Measurements from ENCODE around the gene FBLN2. TPM values are rescaled to one million over a fixed set of nuclear protein-coding genes. Genes with fewer than 3 reads are reported as not detected.

The FBLN2 gene
- total RNA-seq, 1 experiment from 2014 or later: 0.11 TPM

DNA sequence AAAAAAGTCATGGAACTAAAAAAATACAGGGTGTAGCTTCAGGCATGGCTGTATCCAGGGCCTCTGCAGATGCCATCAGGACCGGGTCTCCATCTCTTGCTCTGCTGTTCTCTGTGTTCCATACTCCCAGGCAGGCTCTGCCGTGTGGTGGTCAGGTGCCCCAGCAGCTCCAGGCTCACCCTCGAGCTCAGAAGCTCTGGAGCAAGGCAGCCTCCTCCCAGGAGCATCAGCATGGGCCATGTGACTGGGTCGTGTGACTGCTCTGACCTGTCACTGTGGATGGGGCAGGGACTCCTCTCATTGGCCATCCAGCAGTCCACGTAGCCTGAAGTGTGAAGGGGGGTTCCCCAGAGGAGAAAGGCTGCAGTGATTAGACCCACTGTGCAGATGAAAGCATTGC is 8.5 kb downstream of the FBLN2 start:
- ChIA-PET POLR2A (ENCODE audit: unreplicated experiment) (no interaction called here), CTCF (no interaction called here)
- no TSS peak for BruUV-seq (replicated peaks)
- Histone ChIP-seq H3K27me3 (ENCODE audit: low read length) (no peaks in the 10 kb centered on the region), H2AFZ (ENCODE audit: low read length) (no peak overlapping the region), H3K4me3 (ENCODE audit: low read length) (no peak overlapping the region), H3K4me1 (ENCODE audit: insufficient read depth, low read length) (no peaks in the 10 kb centered on the region), H3K79me2 (ENCODE audit: low read length) (no peaks in the 10 kb centered on the region), H3K36me3 (ENCODE audit: low read depth, low read length) (no peaks in the 10 kb centered on the region), H3K9ac (ENCODE audit: low read length) (no peak overlapping the region), H3K4me2 (ENCODE audit: low read length) (no peak overlapping the region), H3K9me2 (replicated peaks; ENCODE audit: low read length) (no peaks in the 10 kb centered on the region), H3F3A (ENCODE audit: low read length, unreplicated experiment) (no peaks in the 10 kb centered on the region), H3K27ac (ENCODE audit: low read length) (no peak overlapping the region), H3K9me3 (ENCODE audit: low read length) (no peaks in the 10 kb centered on the region), H4K20me1 (ENCODE audit: low read length) (no peaks in the 10 kb centered on the region)
- ATAC-seq (no peak), DNase-seq (no peak)
- intact Hi-C loops (cut with micrococcal nuclease): no loop called here
- TF ChIP-seq EZH2phosphoT487 (IDR thresholded peaks at IDR 0.05; ENCODE audit: borderline replicate concordance, low read length) (no peak), EZH2 (IDR thresholded peaks at IDR 0.05; ENCODE audit: low read length, unreplicated experiment) (no peak)
- TF ChIP-seq, protein P1, sequence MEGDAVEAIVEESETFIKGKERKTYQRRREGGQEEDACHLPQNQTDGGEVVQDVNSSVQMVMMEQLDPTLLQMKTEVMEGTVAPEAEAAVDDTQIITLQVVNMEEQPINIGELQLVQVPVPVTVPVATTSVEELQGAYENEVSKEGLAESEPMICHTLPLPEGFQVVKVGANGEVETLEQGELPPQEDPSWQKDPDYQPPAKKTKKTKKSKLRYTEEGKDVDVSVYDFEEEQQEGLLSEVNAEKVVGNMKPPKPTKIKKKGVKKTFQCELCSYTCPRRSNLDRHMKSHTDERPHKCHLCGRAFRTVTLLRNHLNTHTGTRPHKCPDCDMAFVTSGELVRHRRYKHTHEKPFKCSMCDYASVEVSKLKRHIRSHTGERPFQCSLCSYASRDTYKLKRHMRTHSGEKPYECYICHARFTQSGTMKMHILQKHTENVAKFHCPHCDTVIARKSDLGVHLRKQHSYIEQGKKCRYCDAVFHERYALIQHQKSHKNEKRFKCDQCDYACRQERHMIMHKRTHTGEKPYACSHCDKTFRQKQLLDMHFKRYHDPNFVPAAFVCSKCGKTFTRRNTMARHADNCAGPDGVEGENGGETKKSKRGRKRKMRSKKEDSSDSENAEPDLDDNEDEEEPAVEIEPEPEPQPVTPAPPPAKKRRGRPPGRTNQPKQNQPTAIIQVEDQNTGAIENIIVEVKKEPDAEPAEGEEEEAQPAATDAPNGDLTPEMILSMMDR (conservative IDR thresholded peaks at IDR 0.05; ENCODE audit: low read depth, low read length): no peak

DNA sequence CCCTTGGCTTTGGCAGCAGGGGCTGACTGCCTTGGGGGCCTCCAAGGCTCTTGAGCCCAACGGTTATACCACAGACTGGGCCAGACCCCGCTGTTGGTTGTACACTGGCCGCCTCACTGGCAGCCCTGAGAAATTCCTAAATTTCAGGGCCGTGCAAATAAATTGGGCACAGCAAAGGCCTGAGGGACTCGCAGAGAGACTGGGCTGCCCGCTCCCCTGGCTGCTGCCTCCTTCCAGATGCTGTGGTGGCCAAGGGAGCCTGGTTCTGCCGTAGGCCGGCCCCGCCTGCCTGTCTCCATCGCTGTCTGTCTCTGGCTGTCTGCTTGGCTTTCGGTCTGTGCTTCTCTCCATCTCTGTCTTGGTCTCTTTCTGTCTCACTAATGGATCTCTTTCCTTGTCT is 9.0 kb downstream of the FBLN2 start:
- Histone ChIP-seq H3K36me3 (ENCODE audit: low read depth, low read length) (no peaks in the 10 kb centered on the region), H3K4me2 (ENCODE audit: low read length) (no peak overlapping the region), H2AFZ (ENCODE audit: low read length) (no peak overlapping the region), H3K27me3 (ENCODE audit: low read length) (no peaks in the 10 kb centered on the region), H3K4me3 (ENCODE audit: low read length) (no peak overlapping the region), H3K4me1 (ENCODE audit: insufficient read depth, low read length) (no peaks in the 10 kb centered on the region), H3K9me2 (replicated peaks; ENCODE audit: low read length) (no peaks in the 10 kb centered on the region), H4K20me1 (ENCODE audit: low read length) (no peaks in the 10 kb centered on the region), H3K9ac (ENCODE audit: low read length) (no peak overlapping the region), H3K79me2 (ENCODE audit: low read length) (no peaks in the 10 kb centered on the region), H3K27ac (ENCODE audit: low read length) (no peak overlapping the region), H3F3A (ENCODE audit: low read length, unreplicated experiment) (no peaks in the 10 kb centered on the region), H3K9me3 (ENCODE audit: low read length) (no peaks in the 10 kb centered on the region)
- ChIA-PET POLR2A (ENCODE audit: unreplicated experiment) (no interaction called here), CTCF (no interaction called here)
- BruUV-seq (replicated peaks): no TSS peak
- intact Hi-C loops (cut with micrococcal nuclease): no loop called here
- no peak for DNase-seq
- ATAC-seq: no peak
- no peak for TF ChIP-seq EZH2phosphoT487 (IDR thresholded peaks at IDR 0.05; ENCODE audit: borderline replicate concordance, low read length)
- TF ChIP-seq, protein P1 (conservative IDR thresholded peaks at IDR 0.05; ENCODE audit: low read depth, low read length): no peak
- no peak for TF ChIP-seq EZH2 (IDR thresholded peaks at IDR 0.05; ENCODE audit: low read length, unreplicated experiment)

DNA sequence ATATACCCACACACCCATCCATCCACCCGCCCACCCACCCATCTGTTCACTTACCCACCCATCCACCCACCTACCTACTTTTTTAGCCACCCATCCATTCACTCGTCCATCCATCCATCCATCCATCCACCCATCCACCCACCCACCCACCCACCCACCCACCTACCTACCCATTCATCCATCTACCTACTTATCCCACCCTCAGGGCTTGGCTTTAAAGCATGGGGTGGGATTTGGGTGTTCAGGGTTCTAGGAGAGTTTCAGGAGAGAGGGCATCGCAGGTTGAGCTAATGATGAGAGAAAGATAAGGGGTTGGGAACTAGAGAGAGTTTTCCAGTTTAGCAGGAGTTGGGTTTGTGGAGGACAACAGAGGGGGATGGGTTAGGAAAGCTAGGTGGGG is 9.7 kb downstream of the FBLN2 start:
- no TSS peak for BruUV-seq (replicated peaks)
- Histone ChIP-seq H3K36me3 (ENCODE audit: low read depth, low read length) (no peaks in the 10 kb centered on the region), H3K9me3 (ENCODE audit: low read length) (no peaks in the 10 kb centered on the region), H3K27me3 (ENCODE audit: low read length) (no peaks in the 10 kb centered on the region), H4K20me1 (ENCODE audit: low read length) (no peaks in the 10 kb centered on the region), H3K9ac (ENCODE audit: low read length) (no peak overlapping the region), H3K79me2 (ENCODE audit: low read length) (no peaks in the 10 kb centered on the region), H3K27ac (ENCODE audit: low read length) (no peak overlapping the region), H3K4me3 (ENCODE audit: low read length) (no peak overlapping the region), H2AFZ (ENCODE audit: low read length) (no peak overlapping the region), H3K9me2 (replicated peaks; ENCODE audit: low read length) (no peaks in the 10 kb centered on the region), H3K4me1 (ENCODE audit: insufficient read depth, low read length) (no peaks in the 10 kb centered on the region), H3K4me2 (ENCODE audit: low read length) (no peak overlapping the region), H3F3A (ENCODE audit: low read length, unreplicated experiment) (no peaks in the 10 kb centered on the region)
- TF ChIP-seq EZH2phosphoT487 (IDR thresholded peaks at IDR 0.05; ENCODE audit: borderline replicate concordance, low read length): no peak
- no peak for TF ChIP-seq EZH2 (IDR thresholded peaks at IDR 0.05; ENCODE audit: low read length, unreplicated experiment)
- TF ChIP-seq, protein P1 (conservative IDR thresholded peaks at IDR 0.05; ENCODE audit: low read depth, low read length): no peak
- DNase-seq (no peak), ATAC-seq (no peak)
- ChIA-PET POLR2A (ENCODE audit: unreplicated experiment) (interaction anchor here (0.5 kb wide), 1 partner anchor 1263 kb away, joined by 6 read pairs; no protein-coding TSS in a partner anchor), CTCF (no interaction called here)
- intact Hi-C loops (cut with micrococcal nuclease): no loop called here

Measured in PC-3 (cell line).